A549 (cell line): ENCODE data around the gene FGD4. TPM values are rescaled to one million over a fixed set of nuclear protein-coding genes. Genes with fewer than 3 reads are reported as not detected.

Experiments used
- ATAC-seq, 2 experiments: fragments of 200-7000 bp in 1 of 2; fragments of >200 bp in 1 of 2; cut with Nextera tagmentation in 1 of 2; cut with Tn5 transposase in 1 of 2; 3 replicates each; pipeline versions ENCODE4 v1.8.0 to v1.9.1; 2018 to 2020; ENCODE audit warnings: mild to moderate bottlenecking in 1 of 2, moderate library complexity in 1 of 2
- CTCF ChIA-PET: fragments of 300-600 bp; sonication (Branson Sonifier 250); formaldehyde crosslinking; extraction: SDS; loops from one replicate; lab custom pipeline; 2021; ENCODE audit warnings: antibody characterized with exemption, inconsistent platforms; lab: Yijun Ruan, JAX
- POLR2A ChIA-PET: fragments of 350-600 bp; formaldehyde crosslinking; extraction: SDS; loops from one replicate; lab custom pipeline; 2021; ENCODE audit warnings: antibody characterized with exemption, inconsistent platforms; lab: Yijun Ruan, JAX
- DNase-seq, 2 experiments: peaks; one replicate each; pipeline versions ENCODE4 v3.0.0 to v3.0.0-alpha.2; 2011 to 2016; ENCODE audit warnings: low read depth in 1 of 2, low spot score in 1 of 2
- FAIRE-seq: peaks from 2 replicates; lab custom pipeline; 2011; peaks lifted over from hg19 to GRCh38; lab: Jason Lieb, UNC
- H3K27ac ChIP-seq, 2 experiments: fragments of >200 bp; sonication (Bioruptor Twin); formaldehyde crosslinking; 3 replicates each; pipeline ENCODE4 v1.5.1; 2016 to 2017
- H3K4me1 ChIP-seq: fragments of >200 bp; sonication (Bioruptor Twin); formaldehyde crosslinking; 3 replicates; pipeline ENCODE4 v1.6.1; 2016
- H3K4me2 ChIP-seq: fragments of >200 bp; sonication (Bioruptor Twin); formaldehyde crosslinking; 3 replicates; pipeline ENCODE4 v1.6.1; 2016
- H3K4me3 ChIP-seq: fragments of >200 bp; sonication (Bioruptor Twin); formaldehyde crosslinking; 3 replicates; pipeline ENCODE4 v1.5.1; 2016
- H3K9me3 ChIP-seq: fragments of >200 bp; sonication (Bioruptor Twin); formaldehyde crosslinking; 3 replicates; pipeline ENCODE4 v1.6.1; 2016
- ATOH8 ChIP-seq: fragments of 250-450 bp; sonication (Bioruptor Pico); IDR thresholded peaks from 2 replicates; pipeline ENCODE4 v1.5.0; 2020; ENCODE audit warnings: low read depth, mild to moderate bottlenecking, moderate library complexity
- BHLHE40 ChIP-seq: IDR thresholded peaks from 2 replicates; pipeline ENCODE4 v1.6.1; 2012; ENCODE audit warnings: low read depth, low read length, inconsistent platforms
- CBX2 ChIP-seq: fragments of 200-600 bp; sonication (generic); IDR thresholded peaks from 2 replicates; pipeline ENCODE4 v1.6.1; 2016; ENCODE audit warnings: low read depth, mild to moderate bottlenecking, borderline replicate concordance
- CEBPB ChIP-seq, 2 experiments: fragments of >200 bp in 1 of 2; sonication (Bioruptor Twin) in 1 of 2; formaldehyde crosslinking in 1 of 2; IDR thresholded peaks; 2 replicates each; pipeline ENCODE4 v1.6.1; 2012 to 2016
- CHD2 ChIP-seq: fragments of 150-350 bp; IDR thresholded peaks from 2 replicates; pipeline ENCODE4 v1.6.1; 2014; ENCODE audit warnings: low read length; ENCODE audit not compliant: partially characterized antibody
- FOSL2 ChIP-seq, 2 experiments: fragments of 450-650 bp in 1 of 2; fragments of >200 bp in 1 of 2; sonication (Bioruptor Twin) in 1 of 2; formaldehyde crosslinking; IDR thresholded peaks; 2 replicates each; pipeline versions ENCODE4 v1.5.0 to v1.6.1; 2016 to 2020; ENCODE audit warnings: mild to moderate bottlenecking in 1 of 2, moderate library complexity in 1 of 2
- HEYL ChIP-seq: fragments of 250-450 bp; sonication (Bioruptor Pico); IDR thresholded peaks from 2 replicates; pipeline ENCODE4 v1.8.0; 2021; ENCODE audit warnings: mild to moderate bottlenecking, moderate library complexity
- HOXB5 ChIP-seq: fragments of 250-450 bp; sonication (Bioruptor Pico); IDR thresholded peaks from 2 replicates; pipeline ENCODE4 v1.5.0; 2020; ENCODE audit warnings: mild to moderate bottlenecking, moderate library complexity
- JUNB ChIP-seq: fragments of >200 bp; sonication (Bioruptor Twin); formaldehyde crosslinking; IDR thresholded peaks from 2 replicates; pipeline ENCODE4 v1.6.1; 2016
- KDM5A ChIP-seq: fragments of 200-600 bp; sonication (generic); IDR thresholded peaks from 2 replicates; pipeline ENCODE4 v1.6.1; 2016; ENCODE audit warnings: antibody characterized with exemption, mild to moderate bottlenecking
- MAFK ChIP-seq: fragments of 450-650 bp; IDR thresholded peaks from 2 replicates; pipeline ENCODE4 v1.6.1; 2014; ENCODE audit not compliant: partially characterized antibody
- MAX ChIP-seq: IDR thresholded peaks from 2 replicates; pipeline ENCODE4 v1.6.1; 2012
- RCOR1 ChIP-seq: fragments of 150-350 bp; IDR thresholded peaks from 2 replicates; pipeline ENCODE4 v1.6.1; 2014; ENCODE audit warnings: antibody characterized with exemption, low read length, low read depth
- REST ChIP-seq: fragments of 200-600 bp; sonication (generic); IDR thresholded peaks from 2 replicates; pipeline ENCODE4 v1.6.1; 2016; ENCODE audit warnings: antibody characterized with exemption, mild to moderate bottlenecking, moderate library complexity
- RFX5 ChIP-seq: fragments of 450-650 bp; IDR thresholded peaks from 2 replicates; pipeline ENCODE4 v1.7.1; 2014; ENCODE audit warnings: antibody characterized with exemption, mild to moderate bottlenecking, moderate library complexity
- SMC3 ChIP-seq: fragments of >200 bp; sonication (Bioruptor Twin); formaldehyde crosslinking; IDR thresholded peaks from 3 replicates; pipeline ENCODE4 v1.6.1; 2018; ENCODE audit warnings: inconsistent platforms
- TP53 ChIP-seq: fragments of 250-450 bp; sonication (Bioruptor Pico); IDR thresholded peaks from 2 replicates; pipeline ENCODE4 v1.5.0; 2021; ENCODE audit warnings: mild to moderate bottlenecking, moderate library complexity
- ZNF302 ChIP-seq: fragments of 250-450 bp; sonication (Bioruptor Pico); IDR thresholded peaks from 2 replicates; pipeline ENCODE4 v1.9.0; 2021; ENCODE audit warnings: inconsistent platforms, mild to moderate bottlenecking, moderate library complexity
- WGBS: methylation state at CpG from one replicate; pipeline ENCODE4 v1.1.6; 2017; ENCODE audit errors: missing lambda C conversion rate; 5-methylcytosine and 5-hydroxymethylcytosine counted together
- polyA plus RNA-seq, 4 experiments: library from polyadenylated mRNA; depleted of rRNA in 3 of 4; stranded (reverse); fragments of >200 nt; fragmentation: RNase III in 1 of 4; extraction: RNeasy Plus Mini Kit Qiagen cat#74134 plus additional on column Dnase treatment in 1 of 4; gene quantifications; 2 replicates in 3 of 4; 3 replicates in 1 of 4; pipeline ENCODE4 v1.2.3, GENCODE V29; 2011 to 2017
- TF ChIP-seq, protein P1 (sequence below): fragments of >200 bp; sonication (Bioruptor Twin); formaldehyde crosslinking; IDR thresholded peaks from 3 replicates; pipeline ENCODE4 v1.5.1; 2016

FGD4 gene
- polyA plus RNA-seq, 2 of the 4 experiments (the other 2 are of a cell fraction): 2.2 to 6.0 TPM

DNA sequence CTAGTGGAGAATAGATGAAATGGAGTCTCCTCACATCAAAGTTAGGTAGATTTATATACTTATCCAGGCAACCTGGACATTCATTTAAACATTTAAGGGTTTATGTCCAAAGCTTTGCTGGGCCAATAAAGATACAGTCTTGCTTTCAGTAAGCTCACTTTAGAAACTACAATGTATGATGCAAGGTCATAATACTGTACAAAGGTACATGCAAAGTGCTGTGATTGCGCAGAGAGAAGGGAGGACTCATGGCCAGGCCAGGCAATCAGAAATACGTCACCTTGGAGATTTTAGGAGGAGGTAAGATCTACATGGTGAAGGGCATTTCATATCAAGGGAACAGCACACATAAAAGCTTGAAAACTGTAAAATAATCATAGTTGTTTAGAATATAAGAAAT is 113.6 kb downstream of the FGD4 start:
- no peak for FAIRE-seq
- 88% methylated on average over 2 of the region's 2 CpGs for WGBS
- TF ChIP-seq CHD2 (no peak), CBX2 (no peak), HOXB5 (CRISPR knock-in tag) (no peak), FOSL2 (IDR thresholded peaks at IDR 0.05) (no peak), FOSL2 (CRISPR knock-in tag; IDR thresholded peaks at IDR 0.05) (no peak), RCOR1 (no peak), BHLHE40 (no peak), JUNB (no peak), REST (no peak), MAFK (no peak)
- TF ChIP-seq, protein P1, sequence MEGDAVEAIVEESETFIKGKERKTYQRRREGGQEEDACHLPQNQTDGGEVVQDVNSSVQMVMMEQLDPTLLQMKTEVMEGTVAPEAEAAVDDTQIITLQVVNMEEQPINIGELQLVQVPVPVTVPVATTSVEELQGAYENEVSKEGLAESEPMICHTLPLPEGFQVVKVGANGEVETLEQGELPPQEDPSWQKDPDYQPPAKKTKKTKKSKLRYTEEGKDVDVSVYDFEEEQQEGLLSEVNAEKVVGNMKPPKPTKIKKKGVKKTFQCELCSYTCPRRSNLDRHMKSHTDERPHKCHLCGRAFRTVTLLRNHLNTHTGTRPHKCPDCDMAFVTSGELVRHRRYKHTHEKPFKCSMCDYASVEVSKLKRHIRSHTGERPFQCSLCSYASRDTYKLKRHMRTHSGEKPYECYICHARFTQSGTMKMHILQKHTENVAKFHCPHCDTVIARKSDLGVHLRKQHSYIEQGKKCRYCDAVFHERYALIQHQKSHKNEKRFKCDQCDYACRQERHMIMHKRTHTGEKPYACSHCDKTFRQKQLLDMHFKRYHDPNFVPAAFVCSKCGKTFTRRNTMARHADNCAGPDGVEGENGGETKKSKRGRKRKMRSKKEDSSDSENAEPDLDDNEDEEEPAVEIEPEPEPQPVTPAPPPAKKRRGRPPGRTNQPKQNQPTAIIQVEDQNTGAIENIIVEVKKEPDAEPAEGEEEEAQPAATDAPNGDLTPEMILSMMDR: no peak
- ATAC-seq: no peak
- Histone ChIP-seq H3K4me3 (no peak overlapping the region), H3K4me1 (no peaks in the 10 kb centered on the region), H3K4me2 (no peak overlapping the region), H3K27ac (no peak overlapping the region), H3K9me3 (no peaks in the 10 kb centered on the region)
- ChIA-PET POLR2A (no interaction called here), CTCF (interaction anchor here (1.1 to 2.0 kb wide), 2 partner anchors 10 to 30 kb away, joined by 3 to 5 read pairs; no protein-coding TSS in a partner anchor)
- no peak for DNase-seq

GRCh38 chr12:32515137-32515873 is 115.9 kb downstream of the FGD4 start:
- TF ChIP-seq SMC3 (no peak), TP53 (no peak), KDM5A (no peak), HEYL (no peak), MAX (no peak), ZNF302 (CRISPR knock-in tag) (no peak), CEBPB (IDR thresholded peaks at IDR 0.05) (no peak), FOSL2 (IDR thresholded peaks at IDR 0.05) (no peak), FOSL2 (CRISPR knock-in tag; IDR thresholded peaks at IDR 0.05) (no peak), RFX5 (no peak), ATOH8 (CRISPR knock-in tag) (no peak)
- no peak for DNase-seq
- Histone ChIP-seq H3K4me1 (no peaks in the 10 kb centered on the region), H3K4me3 (no peak overlapping the region), H3K27ac (no peak overlapping the region), H3K4me2 (no peak overlapping the region), H3K9me3 (no peaks in the 10 kb centered on the region)
- peak; percentile 43 for FAIRE-seq
- no peak for ATAC-seq
- ChIA-PET POLR2A (no interaction called here), CTCF (interaction anchor here (2.0 kb wide), 1 partner anchor 13 kb away, joined by 5 read pairs; no protein-coding TSS in a partner anchor)
- 87% methylated on average over 1 of the region's 1 CpG for WGBS
